Panc1 (cell line): ENCODE data around the gene FOXK2.

Experiments
- POLR2AphosphoS5 ChIP-seq: IDR thresholded peaks from 2 replicates; pipeline ENCODE4 v1.6.1; 2012; ENCODE audit warnings: mild to moderate bottlenecking, low read depth, low read length, moderate library complexity
- SIN3A ChIP-seq: IDR thresholded peaks from 2 replicates; pipeline ENCODE4 v1.6.1; 2012; ENCODE audit warnings: low read depth, mild to moderate bottlenecking, low read length, moderate library complexity, borderline replicate concordance; ENCODE audit not compliant: insufficient read depth
- TCF7L2 ChIP-seq: IDR thresholded peaks from 2 replicates; pipeline ENCODE4 v1.6.1; 2011; ENCODE audit warnings: mild to moderate bottlenecking, low read depth, low read length, inconsistent platforms
- TF ChIP-seq, protein P1 (sequence below): fragments of 450-650 bp; IDR thresholded peaks from 2 replicates; pipeline ENCODE4 v1.5.1; 2017; ENCODE audit warnings: mild to moderate bottlenecking

- TF ChIP-seq, protein P1, sequence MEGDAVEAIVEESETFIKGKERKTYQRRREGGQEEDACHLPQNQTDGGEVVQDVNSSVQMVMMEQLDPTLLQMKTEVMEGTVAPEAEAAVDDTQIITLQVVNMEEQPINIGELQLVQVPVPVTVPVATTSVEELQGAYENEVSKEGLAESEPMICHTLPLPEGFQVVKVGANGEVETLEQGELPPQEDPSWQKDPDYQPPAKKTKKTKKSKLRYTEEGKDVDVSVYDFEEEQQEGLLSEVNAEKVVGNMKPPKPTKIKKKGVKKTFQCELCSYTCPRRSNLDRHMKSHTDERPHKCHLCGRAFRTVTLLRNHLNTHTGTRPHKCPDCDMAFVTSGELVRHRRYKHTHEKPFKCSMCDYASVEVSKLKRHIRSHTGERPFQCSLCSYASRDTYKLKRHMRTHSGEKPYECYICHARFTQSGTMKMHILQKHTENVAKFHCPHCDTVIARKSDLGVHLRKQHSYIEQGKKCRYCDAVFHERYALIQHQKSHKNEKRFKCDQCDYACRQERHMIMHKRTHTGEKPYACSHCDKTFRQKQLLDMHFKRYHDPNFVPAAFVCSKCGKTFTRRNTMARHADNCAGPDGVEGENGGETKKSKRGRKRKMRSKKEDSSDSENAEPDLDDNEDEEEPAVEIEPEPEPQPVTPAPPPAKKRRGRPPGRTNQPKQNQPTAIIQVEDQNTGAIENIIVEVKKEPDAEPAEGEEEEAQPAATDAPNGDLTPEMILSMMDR: no peak
- no peak for TF ChIP-seq TCF7L2
- no peak for TF ChIP-seq POLR2AphosphoS5
- TF ChIP-seq SIN3A: no peak
Measured at GRCh38 chr17:82536512-82537201, 17.1 kb downstream of the FOXK2 start.
